ENCODE results near the gene PLCL2.

GRCh38 chr3:17030438-17030837, 145.7 kb downstream of the PLCL2 start:
- no peak for TF ChIP-seq POLR2AphosphoS5 (IDR thresholded peaks at IDR 0.05; ENCODE audit: insufficient read depth, low read depth, low read length)
- TF ChIP-seq CTCF (IDR thresholded peaks at IDR 0.05; ENCODE audit: extremely low read depth in 1 of 2, insufficient read depth in 1 of 2, low read depth in 1 of 2, low read length in 2 of 2): no peak
- TF ChIP-seq POLR2A (IDR thresholded peaks at IDR 0.05; ENCODE audit: low read depth, low read length): no peak
